Activated CD4-positive, CD25-positive, alpha-beta regulatory T cell treated with anti-CD3 and anti-CD28 coated beads, Interleukin-2, amount 50 U/mL, for 24 hours (primary cell): ENCODE results near the gene WDR45B.
A peak's percentile ranks its signal among the peaks of the same experiment; 100 is the strongest.

Experiments used
- ATAC-seq, 2 donors: fragments of 150-1000 bp; cut with Tn5 transposase; one replicate each; pipeline ENCODE4 v1.10.0; 2021; ENCODE audit warnings: mild to moderate bottlenecking in 1 of 2, moderate library complexity in 1 of 2

WDR45B gene

DNA sequence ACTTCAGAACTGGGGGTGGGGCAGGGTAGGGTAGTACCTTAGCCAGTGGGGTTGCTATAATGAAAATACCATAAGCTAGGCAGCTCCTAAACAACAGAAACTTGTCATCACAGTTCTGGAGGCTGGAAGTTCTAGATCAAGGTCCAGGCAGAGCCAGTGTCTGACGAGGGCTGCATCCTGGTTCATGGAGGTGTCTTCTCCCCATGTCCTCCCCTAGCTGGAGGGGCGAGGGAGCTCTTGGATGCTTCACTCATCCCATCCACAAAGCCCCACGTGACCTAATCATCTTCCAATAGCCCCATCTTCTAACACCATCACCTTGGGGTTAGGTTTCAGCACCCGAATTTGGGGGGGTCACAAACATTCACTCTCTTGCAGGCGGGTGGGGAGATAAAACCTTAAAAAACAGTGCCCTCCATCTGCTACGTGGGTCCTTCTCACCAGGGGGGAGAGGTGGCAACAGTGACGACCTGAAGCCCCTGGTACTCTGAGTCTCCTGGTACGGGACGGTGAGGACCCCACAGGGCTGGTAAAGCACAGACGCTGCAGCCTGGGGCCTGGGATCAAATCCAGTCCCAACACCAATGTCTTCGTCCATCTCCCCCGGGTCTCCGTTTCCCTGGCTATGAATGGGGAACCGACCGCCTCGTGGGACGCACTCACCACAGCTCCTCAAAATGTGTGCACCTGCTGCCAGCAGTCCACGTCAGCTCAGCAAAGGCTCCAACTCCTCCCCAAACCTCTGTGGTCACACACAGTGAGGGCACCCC, 27.4 kb upstream of the WDR45B start:
- ATAC-seq = no peak

DNA sequence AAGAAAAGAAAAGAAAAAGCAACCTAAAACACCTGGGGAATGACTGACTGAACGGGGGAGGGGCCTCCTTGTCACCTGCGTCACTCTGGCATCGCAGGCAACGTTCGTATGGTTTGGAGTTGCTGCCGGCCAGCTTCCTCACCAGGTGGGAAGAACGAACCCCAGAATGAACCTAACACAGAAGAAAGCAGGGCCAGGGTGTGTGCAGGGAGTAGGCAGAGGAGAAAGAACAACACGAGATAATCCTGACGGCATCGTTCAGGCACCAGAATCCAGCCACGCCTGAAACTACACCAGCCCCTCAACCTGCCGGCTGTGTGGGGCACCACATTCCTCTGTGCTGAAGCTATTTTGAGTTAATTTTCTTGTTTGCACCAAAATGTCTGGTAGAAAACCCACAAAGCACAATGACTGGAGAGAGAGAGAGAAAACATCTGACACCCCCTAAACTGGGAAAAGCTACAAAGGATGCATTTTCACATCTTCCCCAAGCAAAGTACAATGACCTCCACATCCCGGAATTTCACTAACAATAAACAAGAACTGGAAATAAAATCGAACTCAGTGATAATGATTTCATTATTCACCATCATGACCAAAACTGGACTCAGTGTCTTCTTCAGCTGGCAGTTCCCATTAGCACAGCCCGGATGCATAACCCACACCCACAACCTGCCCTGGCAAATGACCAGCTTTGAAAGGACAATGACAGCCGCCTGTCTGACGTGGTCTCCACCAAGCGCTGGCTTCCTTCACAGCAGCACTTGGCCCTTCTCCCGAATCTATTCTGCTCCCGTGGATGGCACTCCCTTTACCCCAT, 26.6 kb upstream of the WDR45B start:
- no peak for ATAC-seq

DNA sequence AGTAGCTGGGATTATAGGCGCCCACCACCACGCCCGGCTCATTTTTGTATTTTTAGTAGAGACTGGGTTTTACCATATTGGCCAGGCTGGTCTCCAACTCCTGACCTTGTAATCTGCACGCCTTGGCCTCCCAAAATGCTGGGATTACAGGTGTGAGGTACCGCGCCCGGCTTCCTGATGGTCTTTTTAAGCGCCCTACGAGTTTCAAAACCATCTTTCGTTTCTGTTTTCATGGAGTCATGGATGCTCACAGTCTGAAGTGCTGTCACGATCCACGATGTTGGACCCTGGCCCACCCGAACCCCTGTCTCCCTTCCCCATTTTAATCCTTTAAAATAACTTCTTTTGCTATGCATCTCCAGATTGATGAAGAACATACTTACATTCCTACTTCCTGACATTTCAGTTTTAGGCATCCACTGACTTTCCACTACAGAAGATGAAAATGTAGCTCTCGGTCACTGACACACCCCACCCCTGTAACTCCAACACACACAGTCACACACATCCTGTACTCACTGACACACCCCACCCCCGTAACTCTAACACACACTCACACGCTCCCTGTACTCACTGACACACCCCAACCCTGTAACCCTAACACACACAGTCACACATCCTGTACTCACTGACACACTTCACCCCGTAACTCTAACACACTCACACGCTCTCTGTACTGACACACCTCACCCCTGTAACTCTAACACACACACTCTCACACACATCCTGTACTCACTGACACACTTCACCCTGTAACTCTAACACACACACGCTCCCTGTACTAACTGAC, 22.6 kb upstream of the WDR45B start:
- ATAC-seq = no peak

DNA sequence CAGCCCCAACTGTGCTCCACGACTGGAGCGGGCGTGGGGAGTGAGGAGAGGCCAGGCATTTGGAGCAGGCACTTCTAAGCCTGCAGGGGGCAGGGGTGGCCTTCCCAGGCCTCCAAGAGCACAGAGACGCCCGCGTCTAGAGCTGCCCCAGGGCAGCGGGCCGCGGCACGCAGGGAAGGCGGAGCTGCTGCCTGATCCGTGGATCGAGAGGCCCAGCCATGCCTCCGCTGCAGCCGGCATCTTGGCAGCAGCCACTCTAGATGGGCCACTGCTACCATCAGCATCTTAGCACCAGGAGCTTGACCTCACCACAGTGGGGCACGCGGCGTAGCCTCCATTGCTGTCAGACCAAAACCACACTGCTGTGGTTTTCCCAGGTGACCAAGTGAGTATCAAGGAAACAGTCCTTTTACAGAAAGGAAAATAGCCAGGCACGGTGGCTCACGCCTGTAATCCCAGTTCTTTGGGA, 20.4 kb upstream of the WDR45B start:
- ATAC-seq = peak; percentile 68 to 71

DNA sequence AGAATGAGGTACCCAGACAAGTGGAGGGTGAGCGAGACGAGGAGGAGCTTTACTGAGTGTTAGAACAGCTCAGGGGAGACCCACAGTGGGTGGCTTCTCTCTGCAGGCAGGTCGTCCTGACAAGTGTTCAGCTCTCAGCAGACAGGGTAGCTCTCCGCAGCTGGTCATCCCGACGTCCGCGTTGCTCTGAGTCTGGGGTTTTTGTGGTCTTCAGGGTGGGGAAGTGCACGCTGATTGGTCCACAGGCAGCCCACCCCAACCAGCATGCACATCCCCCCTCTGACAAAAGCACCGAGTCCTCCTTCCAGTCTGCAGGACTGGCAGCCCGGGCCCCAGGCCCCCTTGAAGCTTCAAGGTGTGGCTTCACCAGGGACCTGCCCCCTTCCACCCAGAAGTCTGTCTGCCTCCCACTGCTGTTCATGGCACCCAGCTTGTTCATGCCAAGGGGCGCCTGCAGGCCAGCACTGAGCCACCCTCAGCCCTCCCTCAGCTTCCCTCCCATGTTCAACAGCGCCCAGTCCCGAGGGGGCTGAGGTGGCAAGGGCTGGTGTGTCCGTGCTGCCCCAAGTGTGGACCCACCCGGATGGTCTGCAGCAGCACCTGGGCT, 19.9 kb upstream of the WDR45B start:
- no peak for ATAC-seq

DNA sequence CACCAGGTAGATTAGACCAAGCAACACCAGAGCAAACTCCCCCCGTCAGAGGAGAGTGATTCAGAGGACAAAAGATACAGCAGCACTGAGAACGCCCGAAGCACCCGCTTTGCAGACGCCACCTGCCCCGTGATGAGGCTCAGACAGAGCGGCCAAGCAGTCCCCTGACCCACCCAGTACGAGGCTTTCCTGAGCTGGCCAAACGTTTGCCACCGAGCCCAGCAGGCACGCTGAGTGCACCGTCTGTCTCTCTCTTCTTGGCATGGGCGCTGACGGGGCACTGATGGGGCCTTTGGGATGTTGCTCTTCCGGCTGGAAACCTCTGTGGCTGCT, 19.4 kb upstream of the WDR45B start:
- no peak for ATAC-seq

DNA sequence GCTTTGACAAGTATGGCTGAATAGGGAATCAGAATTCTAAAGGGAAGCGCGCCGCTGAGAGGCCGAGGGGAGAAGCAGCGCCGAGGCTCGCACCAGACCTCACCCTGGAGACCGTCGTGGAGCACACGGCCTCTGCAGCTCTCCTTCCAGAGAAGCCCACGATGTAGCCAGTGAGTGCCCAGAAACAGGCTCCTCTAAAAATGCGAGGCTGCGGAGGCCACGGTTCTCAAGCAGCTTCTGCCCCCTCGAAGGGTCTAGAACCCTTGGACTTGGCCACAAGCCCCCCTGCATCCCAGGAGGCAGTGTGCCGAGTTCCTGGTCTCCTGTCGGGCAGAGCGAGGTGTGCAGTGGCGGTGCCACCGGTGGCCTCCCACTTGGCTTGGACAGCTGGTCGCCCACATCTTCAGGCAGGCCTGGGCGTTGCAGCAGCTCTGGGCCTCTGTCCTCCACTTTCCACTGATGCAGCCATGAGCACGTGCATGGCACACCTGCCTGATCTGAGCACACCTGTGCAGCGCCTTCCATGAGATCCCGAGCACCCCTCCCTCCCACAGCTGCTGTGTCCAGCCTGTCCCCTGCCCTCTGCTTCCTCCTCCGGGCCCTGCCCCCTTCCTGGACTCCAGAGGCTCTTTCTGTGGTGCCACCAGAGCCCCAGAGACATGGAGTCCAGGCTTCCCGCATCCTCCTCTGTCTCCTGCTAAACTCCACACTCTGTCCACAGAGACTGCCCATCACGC, 18.9 kb upstream of the WDR45B start:
- ATAC-seq = no peak

DNA sequence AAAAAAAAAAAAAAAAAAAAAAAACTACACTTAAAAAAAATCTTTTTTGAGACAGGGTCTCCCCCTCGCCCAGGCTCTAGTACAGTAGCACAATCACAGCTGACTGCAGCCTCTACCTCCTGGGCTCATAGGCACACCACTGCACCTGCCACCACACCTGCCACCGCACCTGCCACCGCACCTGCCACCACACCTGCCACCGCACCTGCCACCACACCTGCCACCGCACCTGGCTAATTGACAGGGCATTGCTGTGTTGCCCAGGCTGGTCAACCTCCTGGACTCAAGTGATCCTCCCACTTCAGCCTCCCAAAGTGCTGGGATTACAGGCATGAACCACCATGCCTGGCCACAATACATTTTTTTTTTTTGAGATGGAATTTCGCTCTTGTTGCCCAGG, 17.6 kb upstream of the WDR45B start:
- no peak for ATAC-seq

DNA sequence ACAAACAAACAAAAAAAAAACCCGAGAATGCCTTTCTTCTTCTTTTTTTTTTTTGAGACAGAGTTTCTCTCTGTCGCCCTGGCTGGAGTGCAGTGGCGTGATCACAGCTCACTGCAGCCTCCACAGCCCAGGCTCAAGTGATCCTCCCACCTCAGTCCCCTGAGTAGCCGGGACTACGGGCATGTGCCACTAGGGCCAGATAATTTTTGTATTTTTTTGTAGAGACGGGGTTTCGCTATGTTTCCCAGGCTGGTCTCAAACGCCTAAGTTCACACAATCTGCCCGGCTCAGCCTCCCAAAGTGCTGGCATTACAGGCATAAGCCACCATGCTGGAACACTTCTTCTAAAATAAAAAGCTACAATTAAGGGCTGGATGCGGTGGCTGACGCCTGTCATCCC, 17.0 kb upstream of the WDR45B start:
- no peak for ATAC-seq

DNA sequence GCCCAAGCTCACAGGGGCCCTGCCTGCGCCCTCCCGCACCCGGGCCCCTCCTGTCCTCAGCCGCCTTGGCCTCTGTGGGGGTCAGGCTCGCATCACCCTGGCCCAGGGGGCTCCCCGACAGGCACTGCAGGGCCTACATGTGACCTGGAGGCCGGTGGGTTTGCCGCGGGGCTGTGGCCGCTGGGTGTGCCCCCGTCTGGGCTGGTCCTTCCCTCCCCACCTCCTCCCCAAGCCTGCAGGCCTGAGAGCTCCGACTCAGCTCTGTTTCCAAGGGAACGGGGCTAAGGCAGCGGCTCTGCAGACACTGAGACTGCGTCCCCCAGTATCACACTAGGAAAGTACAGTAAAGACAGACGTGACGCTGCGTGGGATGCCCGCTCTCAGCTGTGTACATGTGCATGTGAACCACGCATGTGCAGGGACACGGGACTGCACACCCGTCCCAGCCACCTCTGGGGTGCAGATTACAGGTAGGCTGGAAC, 16.5 kb upstream of the WDR45B start:
- no peak for ATAC-seq

DNA sequence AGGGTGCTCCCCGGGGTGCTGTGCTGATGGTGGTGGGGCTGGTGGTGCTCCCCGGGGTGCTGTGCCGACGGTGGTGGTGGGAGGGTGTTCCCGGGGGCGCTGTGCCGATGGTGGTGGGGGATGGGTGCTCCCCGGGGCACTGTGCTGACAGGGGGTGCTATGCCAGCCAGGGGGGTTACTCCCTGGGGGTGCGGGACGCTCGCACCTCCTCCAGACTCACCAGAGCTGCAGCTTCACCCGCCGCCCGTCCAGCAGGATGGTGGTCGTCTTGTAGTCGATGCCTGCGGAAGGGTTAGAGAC, 16.0 kb upstream of the WDR45B start:
- no peak for ATAC-seq

DNA sequence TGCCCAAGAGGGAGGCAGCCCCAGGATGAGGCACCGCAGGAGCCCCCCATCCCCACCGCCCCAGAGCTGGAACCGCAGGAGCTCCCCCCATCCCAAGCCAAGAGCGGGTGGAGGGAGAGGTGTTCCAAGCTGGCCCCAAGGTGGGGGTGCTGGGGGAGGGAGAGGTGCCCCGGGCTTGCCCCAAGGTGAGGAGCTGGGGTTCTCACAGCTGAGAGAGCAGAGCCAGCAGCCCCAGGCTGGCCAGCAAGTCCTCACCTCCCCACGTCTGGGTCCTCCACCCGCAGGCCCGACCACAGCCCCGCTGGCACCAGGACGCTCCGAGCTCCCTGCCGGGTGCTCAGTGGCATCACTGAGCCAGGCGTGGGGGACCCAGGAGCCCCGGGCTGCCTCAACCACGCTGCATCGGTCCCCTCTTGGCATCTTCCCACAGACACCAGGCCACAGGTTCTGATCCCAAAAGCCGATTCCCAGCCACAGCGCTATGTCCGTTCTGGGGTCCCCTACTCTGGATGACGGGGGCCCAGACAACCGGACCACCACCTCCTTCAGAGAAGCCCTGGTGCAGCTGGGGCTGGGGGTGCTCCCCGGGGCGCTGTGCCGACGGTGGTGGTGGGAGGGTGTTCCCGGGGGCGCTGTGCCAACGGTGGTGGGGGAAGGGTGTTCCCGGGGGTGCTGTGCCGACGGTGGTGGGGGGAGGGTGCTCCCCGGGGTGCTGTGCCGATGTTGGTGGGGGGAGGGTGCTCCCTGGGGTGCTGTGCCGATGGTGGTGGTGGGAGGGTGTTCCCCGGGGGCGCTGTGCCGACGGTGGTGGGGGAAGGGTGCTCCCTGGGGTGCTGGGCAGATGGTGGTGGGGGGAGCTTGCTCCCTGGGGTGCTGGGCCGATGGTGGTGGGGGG, 15.4 kb upstream of the WDR45B start:
- no peak for ATAC-seq

DNA sequence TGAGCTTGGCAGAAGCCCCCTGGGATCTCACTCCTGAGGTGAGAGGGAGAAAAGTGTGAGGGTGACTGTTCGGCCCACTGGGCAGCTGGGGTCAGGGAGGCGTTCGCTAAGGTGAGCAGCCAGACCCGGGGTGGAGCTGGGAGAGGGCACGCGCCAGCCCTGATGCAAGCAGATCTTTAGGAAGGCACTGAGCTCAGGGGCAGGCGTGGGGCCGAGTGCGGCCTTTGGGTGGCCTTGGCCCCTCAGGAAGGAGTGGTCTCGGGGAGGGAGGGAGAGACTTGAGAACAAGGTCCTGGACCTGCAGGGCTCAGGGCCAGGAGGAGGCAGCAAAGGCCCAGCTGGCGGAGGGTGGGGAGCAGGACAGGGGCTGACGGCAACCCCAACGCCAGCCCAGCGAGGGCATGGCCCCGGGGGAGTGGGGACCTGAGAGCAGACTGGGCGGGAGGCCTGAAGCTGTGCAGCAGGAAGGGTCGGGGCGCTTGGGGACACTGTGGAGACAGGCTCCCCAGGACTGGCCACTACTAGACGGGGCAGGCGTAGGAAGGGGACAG, 14.5 kb upstream of the WDR45B start:
- ATAC-seq = no peak

DNA sequence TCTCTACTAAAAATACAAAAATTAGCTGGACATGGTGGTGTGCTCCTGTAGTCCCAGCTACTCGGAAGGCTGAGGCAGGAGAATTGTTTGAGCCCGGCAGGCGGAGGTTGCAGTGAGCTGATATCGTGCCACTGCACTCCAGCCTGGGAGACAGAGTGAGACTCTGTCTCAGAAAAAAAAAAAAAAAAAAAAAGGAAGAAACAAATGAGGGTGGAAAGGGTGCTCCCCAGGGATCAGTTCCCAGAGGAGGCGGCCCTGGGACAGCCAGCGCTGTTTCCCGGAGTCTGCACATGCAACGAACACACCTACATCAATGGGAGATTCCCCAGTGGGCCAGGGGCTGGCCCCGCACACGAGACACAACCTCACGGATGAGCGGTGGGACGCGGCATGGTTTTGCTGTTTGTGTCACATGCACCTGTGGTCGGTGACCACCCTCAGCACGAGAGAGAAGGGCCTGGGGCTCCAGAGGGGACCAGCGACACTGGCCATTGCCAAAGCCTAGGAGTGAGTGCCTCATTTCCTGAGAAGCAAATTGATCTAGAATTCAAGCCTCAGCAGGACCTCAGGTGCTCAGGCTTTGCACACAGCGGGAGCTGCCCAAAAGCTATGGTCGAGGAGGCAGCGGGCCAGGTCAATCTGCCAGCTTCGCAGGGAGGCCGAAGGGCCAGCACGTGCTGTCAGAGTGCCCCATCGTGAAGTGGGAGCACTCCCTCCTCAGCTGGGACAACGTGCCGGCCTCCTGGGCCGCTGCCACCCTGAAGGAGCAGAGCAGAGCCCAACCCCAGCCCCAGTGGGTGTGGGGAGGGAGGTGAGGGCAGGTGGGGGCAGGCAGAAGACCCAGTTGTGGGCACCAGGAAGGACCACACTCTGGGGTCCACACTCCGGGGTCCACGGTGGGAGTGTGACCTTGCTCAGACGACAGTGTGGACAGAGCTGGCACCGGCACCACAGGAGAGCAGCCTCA, 13.8 kb upstream of the WDR45B start:
- ATAC-seq = no peak

DNA sequence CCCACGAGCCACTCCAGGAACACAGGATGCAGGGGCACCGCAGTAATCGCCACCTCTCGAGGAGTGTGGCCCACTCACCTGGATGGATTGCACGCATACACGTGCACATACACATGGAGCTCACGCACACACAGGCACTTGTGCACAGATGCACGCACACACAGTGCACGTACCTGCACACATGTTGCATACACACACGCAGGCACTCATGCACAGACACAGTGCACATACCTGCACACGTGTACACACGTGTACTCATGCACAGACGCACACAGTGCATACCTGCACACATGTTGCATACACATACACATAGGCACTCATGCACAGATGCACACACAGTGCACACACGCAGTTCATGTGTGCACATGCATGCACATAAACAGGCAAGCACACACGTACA, 11.6 kb upstream of the WDR45B start:
- ATAC-seq = no peak

DNA sequence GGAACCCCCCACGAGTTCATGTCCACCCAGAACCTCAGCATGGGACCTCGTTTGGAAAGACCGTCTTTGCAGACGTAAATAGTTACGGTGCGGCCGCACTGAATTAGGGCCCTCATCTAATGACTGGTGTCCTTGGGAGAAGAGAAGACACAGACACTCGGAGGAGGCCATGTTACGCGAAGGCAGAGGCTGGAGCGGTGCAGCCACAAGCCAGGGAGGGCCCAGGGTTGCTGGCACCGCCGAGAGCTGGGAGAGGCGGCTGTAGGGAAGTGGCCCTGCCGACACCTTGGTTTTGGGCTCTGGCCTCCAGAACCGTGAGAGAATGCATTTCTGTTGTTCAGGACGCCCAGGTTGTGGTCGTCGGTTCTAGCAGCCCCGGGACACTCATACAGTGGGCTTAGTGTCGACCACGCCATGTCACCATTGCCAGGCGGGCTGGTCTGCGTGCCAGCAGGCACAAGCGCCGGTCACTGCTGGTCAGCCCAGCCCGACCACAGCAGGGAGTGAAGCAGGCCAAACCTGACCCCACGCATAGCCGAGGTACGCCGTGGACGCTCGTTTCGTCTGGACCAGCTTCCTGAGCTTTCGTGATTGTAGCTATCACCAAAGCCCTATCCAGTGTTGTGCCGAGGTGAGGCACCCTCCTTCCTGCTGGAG, 10.7 kb upstream of the WDR45B start:
- ATAC-seq = no peak

DNA sequence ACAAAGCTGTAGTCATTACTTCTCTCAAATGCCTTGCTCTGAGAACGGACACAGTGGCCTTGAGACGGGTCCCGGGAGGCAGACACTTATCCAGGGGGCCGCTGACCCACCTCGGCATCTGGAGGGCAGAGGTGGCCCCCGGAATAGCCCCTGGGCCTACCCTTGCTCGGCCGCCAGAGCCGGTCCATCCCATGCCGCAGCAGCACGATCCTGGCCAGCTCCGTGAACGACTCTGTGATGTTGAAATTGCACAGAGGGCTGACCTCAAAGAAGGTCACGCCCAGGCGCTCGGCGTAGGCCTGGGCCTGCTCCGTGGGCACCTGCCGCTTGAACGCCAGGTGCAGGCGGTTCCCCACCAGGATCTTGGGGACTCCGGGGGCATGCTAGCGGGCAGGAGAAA, 10.1 kb upstream of the WDR45B start:
- no peak for ATAC-seq

DNA sequence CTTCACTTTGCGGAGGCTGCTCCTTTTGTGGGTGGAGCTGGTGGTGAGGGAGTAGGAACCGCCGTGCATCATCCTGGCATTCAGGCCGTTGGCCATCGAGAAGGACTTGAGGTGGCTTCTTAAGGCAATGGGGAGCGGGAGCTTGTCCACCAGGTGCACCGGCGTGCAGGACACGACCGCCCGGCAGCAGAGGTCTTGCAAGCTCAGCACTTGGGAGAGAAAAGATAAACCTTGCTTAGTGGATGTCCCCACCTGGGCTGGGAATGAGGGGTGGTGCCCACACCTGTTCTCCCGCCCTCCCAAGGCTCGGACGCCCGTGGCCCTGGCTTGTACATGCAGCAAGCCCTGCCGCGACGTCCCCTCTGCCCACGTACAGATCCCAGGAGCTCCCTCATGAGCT, 9.7 kb upstream of the WDR45B start:
- no peak for ATAC-seq

DNA sequence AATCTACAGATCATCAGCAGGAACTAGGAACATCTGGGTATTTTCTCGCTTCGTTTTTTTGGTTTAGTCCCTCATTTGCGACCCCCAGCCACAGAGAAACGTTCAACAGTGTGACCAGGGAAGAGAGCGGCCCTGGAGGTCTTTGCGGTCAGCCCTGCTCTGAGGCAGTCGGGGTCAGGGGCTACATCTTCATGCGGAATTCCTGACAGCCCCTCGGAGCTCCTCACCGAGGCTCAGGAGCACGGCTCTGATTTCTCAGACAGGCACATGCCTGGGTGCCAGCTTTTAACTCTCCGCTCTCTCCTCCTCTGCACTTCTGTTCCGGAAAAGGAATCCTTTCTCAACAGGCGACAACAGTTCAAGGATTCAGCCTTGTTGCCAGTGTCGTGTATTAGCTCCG, 8.0 kb upstream of the WDR45B start:
- ATAC-seq = no peak
